PC-9 (cell line): Measurements from ENCODE around the gene LRRC71. TPM values are rescaled to one million over a fixed set of nuclear protein-coding genes. Genes with fewer than 3 reads are reported as not detected.
A peak's percentile ranks its signal among the peaks of the same experiment; 100 is the strongest.

ENCODE experiments used
- BruUV-seq: library from RNA; stranded (reverse); fragments of 400-500 nt; replicated peaks from 2 replicates; lab custom pipeline; 2021; lab: Mats Ljungman, UMichigan
- CTCF ChIA-PET: fragments of 300-600 bp; sonication (Branson Sonifier 250); formaldehyde crosslinking; loops from one replicate; lab custom pipeline; 2022; ENCODE audit warnings: antibody characterized with exemption; lab: Charles Lee
- POLR2A ChIA-PET: fragments of 300-600 bp; sonication (Branson Sonifier 250); formaldehyde crosslinking; loops from one replicate; lab custom pipeline; 2022; ENCODE audit warnings: antibody characterized with exemption; ENCODE audit not compliant: unreplicated experiment; lab: Charles Lee
- DNase-seq, 2 experiments: peaks; one replicate each; pipeline versions ENCODE4 v3.0.0 to v3.0.0-alpha.2; 2015 to 2022; ENCODE audit warnings: mixed read lengths in 1 of 2
- H2AFZ ChIP-seq: fragments of 200-600 bp; sonication (generic); 2 replicates; pipeline ENCODE4 v1.8.1; 2017; ENCODE audit warnings: antibody characterized with exemption
- H3F3A ChIP-seq: fragments of 200-600 bp; sonication (generic); 2 replicates; pipeline ENCODE4 v1.8.1; 2017; ENCODE audit warnings: antibody characterized with exemption, mild to moderate bottlenecking, low read depth; ENCODE audit not compliant: insufficient read depth
- H3K27ac ChIP-seq: fragments of 200-600 bp; sonication (generic); 2 replicates; pipeline ENCODE4 v1.6.1; 2016; ENCODE audit warnings: mixed run types
- H3K27me3 ChIP-seq: fragments of 200-600 bp; sonication (generic); 2 replicates; pipeline ENCODE4 v1.6.1; 2016; ENCODE audit warnings: low read depth, mixed run types; ENCODE audit not compliant: insufficient read depth
- H3K36me3 ChIP-seq: fragments of 200-600 bp; sonication (generic); 2 replicates; pipeline ENCODE4 v1.6.1; 2016; ENCODE audit warnings: low read depth, mixed run types
- H3K4me1 ChIP-seq: fragments of 200-600 bp; sonication (generic); replicated peaks from 2 replicates; pipeline ENCODE4 v1.6.1; 2016; ENCODE audit warnings: mixed run types; ENCODE audit not compliant: insufficient read depth
- H3K4me2 ChIP-seq: fragments of 200-600 bp; sonication (generic); 2 replicates; pipeline ENCODE4 v1.6.1; 2017; ENCODE audit warnings: mixed run types
- H3K4me3 ChIP-seq: fragments of 200-600 bp; sonication (generic); 2 replicates; pipeline ENCODE4 v1.6.1; 2016; ENCODE audit warnings: mixed run types
- H3K79me2 ChIP-seq: fragments of 200-600 bp; sonication (generic); 2 replicates; pipeline ENCODE4 v1.6.1; 2017; ENCODE audit warnings: low read depth, mixed run types
- H3K9me2 ChIP-seq: fragments of 200-600 bp; sonication (generic); 2 replicates; pipeline ENCODE4 v1.8.1; 2017; ENCODE audit warnings: mild to moderate bottlenecking; ENCODE audit not compliant: insufficient read depth
- H3K9me3 ChIP-seq: fragments of 200-600 bp; sonication (generic); 2 replicates; pipeline ENCODE4 v1.8.1; 2016; ENCODE audit warnings: low read depth; ENCODE audit not compliant: insufficient read depth
- H4K20me1 ChIP-seq: fragments of 200-600 bp; sonication (generic); 2 replicates; pipeline ENCODE4 v1.8.1; 2017; ENCODE audit not compliant: insufficient read depth
- EZH2 ChIP-seq: fragments of 200-600 bp; sonication (generic); IDR thresholded peaks from 2 replicates; pipeline ENCODE4 v1.8.0; 2017; ENCODE audit warnings: antibody characterized with exemption, low read depth
- intact Hi-C: fragments of 100-400 bp; cut with micrococcal nuclease; formaldehyde crosslinking; loops from one replicate; pipeline ENCODE4 v1.10.0; 2022; ENCODE audit not compliant: unreplicated experiment
- total RNA-seq: library from RNA; stranded (reverse); gene quantifications from 2 replicates; pipeline ENCODE4 v1.2.3, GENCODE V29; 2021
- TF ChIP-seq, protein P1 (sequence below): fragments of 200-600 bp; sonication (generic); conservative IDR thresholded peaks from 2 replicates; pipeline ENCODE4 v1.6.1; 2017; ENCODE audit warnings: mixed run types, antibody characterized with exemption, mild to moderate bottlenecking, moderate library complexity

The LRRC71 gene
- total RNA-seq, 1 experiment from 2014 or later: not detected

DNA sequence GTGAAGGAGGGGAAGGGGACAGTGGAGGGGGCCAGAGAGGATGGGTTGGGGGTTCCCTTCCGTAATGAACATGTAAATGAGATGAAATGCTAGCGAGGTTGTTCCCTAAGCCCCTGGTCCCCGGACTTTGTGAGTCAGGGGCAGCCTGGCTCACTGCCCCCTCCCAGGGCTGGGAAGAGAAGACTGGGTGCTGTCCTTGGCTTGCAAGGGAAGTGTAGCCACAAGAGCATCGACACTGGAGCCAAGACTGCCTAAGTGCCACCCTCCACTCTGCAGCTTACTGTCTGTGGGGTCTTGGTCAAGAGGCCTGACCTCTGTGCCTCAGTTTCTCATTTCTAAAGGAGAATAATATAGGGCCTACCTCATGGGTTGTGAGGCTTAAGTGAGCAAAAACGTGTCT lies 26.4 kb upstream of the LRRC71 start:
- Histone ChIP-seq H3F3A (peaks cover 28% of the 10 kb centered on the region), H3K4me2 (no peak overlapping the region), H2AFZ (no peak overlapping the region), H3K4me1 (peaks cover 39% of the 10 kb centered on the region), H3K27me3 (peaks cover 8% of the 10 kb centered on the region; the same call in 1 of the 2 replicates), H3K9me3 (no peaks in the 10 kb centered on the region), H3K27ac (no peak overlapping the region), H4K20me1 (no peaks in the 10 kb centered on the region), H3K9me2 (no peaks in the 10 kb centered on the region), H3K4me3 (no peak overlapping the region), H3K79me2 (no peaks in the 10 kb centered on the region), H3K36me3 (no peaks in the 10 kb centered on the region)
- DNase-seq: no peak
- no peak for TF ChIP-seq EZH2
- TF ChIP-seq, protein P1, sequence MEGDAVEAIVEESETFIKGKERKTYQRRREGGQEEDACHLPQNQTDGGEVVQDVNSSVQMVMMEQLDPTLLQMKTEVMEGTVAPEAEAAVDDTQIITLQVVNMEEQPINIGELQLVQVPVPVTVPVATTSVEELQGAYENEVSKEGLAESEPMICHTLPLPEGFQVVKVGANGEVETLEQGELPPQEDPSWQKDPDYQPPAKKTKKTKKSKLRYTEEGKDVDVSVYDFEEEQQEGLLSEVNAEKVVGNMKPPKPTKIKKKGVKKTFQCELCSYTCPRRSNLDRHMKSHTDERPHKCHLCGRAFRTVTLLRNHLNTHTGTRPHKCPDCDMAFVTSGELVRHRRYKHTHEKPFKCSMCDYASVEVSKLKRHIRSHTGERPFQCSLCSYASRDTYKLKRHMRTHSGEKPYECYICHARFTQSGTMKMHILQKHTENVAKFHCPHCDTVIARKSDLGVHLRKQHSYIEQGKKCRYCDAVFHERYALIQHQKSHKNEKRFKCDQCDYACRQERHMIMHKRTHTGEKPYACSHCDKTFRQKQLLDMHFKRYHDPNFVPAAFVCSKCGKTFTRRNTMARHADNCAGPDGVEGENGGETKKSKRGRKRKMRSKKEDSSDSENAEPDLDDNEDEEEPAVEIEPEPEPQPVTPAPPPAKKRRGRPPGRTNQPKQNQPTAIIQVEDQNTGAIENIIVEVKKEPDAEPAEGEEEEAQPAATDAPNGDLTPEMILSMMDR: no peak
- ChIA-PET CTCF (no interaction called here), POLR2A (no interaction called here)
- intact Hi-C loops: loop anchor here (5.0 to 10.0 kb wide), 2 partner anchors 181 to 263 kb away; no protein-coding TSS in a partner anchor
- BruUV-seq: no TSS peak

GRCh38 chr1:156894711-156895454 lies 25.5 kb upstream of the LRRC71 start:
- Histone ChIP-seq H4K20me1 (no peaks in the 10 kb centered on the region), H3K27me3 (peaks cover 8% of the 10 kb centered on the region; the same call in 1 of the 2 replicates), H3K36me3 (no peaks in the 10 kb centered on the region), H3F3A (peaks cover 28% of the 10 kb centered on the region), H3K4me2 (no peak overlapping the region), H3K4me1 (peaks cover 39% of the 10 kb centered on the region), H3K79me2 (no peaks in the 10 kb centered on the region), H3K9me2 (no peaks in the 10 kb centered on the region), H3K27ac (no peak overlapping the region), H3K9me3 (no peaks in the 10 kb centered on the region), H2AFZ (no peak overlapping the region), H3K4me3 (no peak overlapping the region)
- TF ChIP-seq EZH2: no peak
- TF ChIP-seq, protein P1: no peak
- ChIA-PET POLR2A (interaction anchor here (0.6 kb wide), 1 partner anchor 154 kb away, joined by 5 read pairs; the partner anchor contains the start of gene MRPL24), CTCF (interaction anchor here (0.6 kb wide), 1 partner anchor 36 kb away, joined by 7 read pairs; the partner anchor contains the start of gene INSRR)
- intact Hi-C loops: loop anchor here (5.0 to 10.0 kb wide), 2 partner anchors 180 to 262 kb away; no protein-coding TSS in a partner anchor
- BruUV-seq: no TSS peak
- DNase-seq: no peak

DNA sequence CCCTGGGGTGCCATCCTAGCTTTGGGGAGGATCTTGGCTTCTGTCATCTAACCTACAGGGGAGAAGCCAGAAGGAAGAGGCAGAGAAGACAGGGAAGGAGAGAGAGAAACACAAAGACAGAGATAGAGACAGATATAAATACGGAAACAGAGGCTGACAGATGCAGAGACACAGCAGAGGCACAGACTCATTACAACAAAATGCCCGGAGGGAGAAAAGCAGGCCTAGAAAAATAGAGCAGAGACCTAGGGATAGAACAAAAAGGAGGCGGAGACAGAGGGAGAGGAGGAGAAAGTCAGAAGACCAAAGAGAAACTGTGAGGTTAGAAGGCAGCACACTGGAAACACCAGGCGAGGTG lies 25.0 kb upstream of the LRRC71 start:
- no TSS peak for BruUV-seq
- no peak overlapping the region for H3K27ac ChIP-seq
- no peaks in the 10 kb centered on the region for H3K9me3 ChIP-seq
- no peak overlapping the region for H3K4me2 ChIP-seq
- H3K4me3 ChIP-seq: no peak overlapping the region
- H3K27me3 ChIP-seq: peaks cover 8% of the 10 kb centered on the region; the same call in 1 of the 2 replicates
- intact Hi-C loops: loop anchor here (10.0 kb wide), 1 partner anchor 179 kb away; no protein-coding TSS in a partner anchor
- H3K36me3 ChIP-seq: no peaks in the 10 kb centered on the region
- no peaks in the 10 kb centered on the region for H3K9me2 ChIP-seq
- ChIA-PET POLR2A (no interaction called here), CTCF (interaction anchor here (0.6 kb wide), 1 partner anchor 36 kb away, joined by 7 read pairs; the partner anchor contains the start of gene INSRR)
- H3F3A ChIP-seq: peaks cover 28% of the 10 kb centered on the region
- no peak overlapping the region for H2AFZ ChIP-seq
- no peaks in the 10 kb centered on the region for H4K20me1 ChIP-seq
- no peaks in the 10 kb centered on the region for H3K79me2 ChIP-seq
- peaks cover 39% of the 10 kb centered on the region for H3K4me1 ChIP-seq
- TF ChIP-seq, protein P1: no peak
- no peak for TF ChIP-seq EZH2
- peak in 1 of 2 experiments; percentile 29 for DNase-seq
